Chondrocyte (in vitro differentiated cells): ENCODE data around the gene CLEC11A. TPM values are rescaled to one million over a fixed set of nuclear protein-coding genes. Genes with fewer than 3 reads are reported as not detected.
A peak's percentile ranks its signal among the peaks of the same experiment; 100 is the strongest.

Source experiments
- DNase-seq: peaks from one replicate; pipeline ENCODE4 v3.0.0; 2021; ENCODE audit warnings: mixed read lengths, low spot score
- H3K27ac Mint-ChIP-seq: one replicate; pipeline ENCODE4 v1.8.0; 2021; ENCODE audit warnings: mild to moderate bottlenecking, moderate library complexity, mixed read lengths; ENCODE audit not compliant: unreplicated experiment
- H3K27me3 Mint-ChIP-seq: 2 replicates; pipeline ENCODE4 v1.8.0; 2021; ENCODE audit warnings: low read depth, mixed read lengths
- H3K36me3 Mint-ChIP-seq: 2 replicates; pipeline ENCODE4 v1.8.0; 2021; ENCODE audit warnings: low read depth, mixed read lengths
- H3K4me1 Mint-ChIP-seq: 2 replicates; pipeline ENCODE4 v1.8.0; 2021; ENCODE audit warnings: low read depth, mild to moderate bottlenecking, mixed read lengths
- H3K4me3 Mint-ChIP-seq: one replicate; pipeline ENCODE4 v1.8.0; 2021; ENCODE audit warnings: mild to moderate bottlenecking, moderate library complexity, mixed read lengths; ENCODE audit not compliant: unreplicated experiment
- H3K9me3 Mint-ChIP-seq: 2 replicates; pipeline ENCODE4 v1.8.0; 2021; ENCODE audit warnings: low read depth, mixed read lengths
- CTCF ChIP-seq: fragments of 200-600 bp; sonication (generic); IDR thresholded peaks from 2 replicates; pipeline ENCODE4 v1.5.0; 2021; ENCODE audit warnings: antibody characterized with exemption, mild to moderate bottlenecking, moderate library complexity
- total RNA-seq: library from RNA; stranded (reverse); gene quantifications from 3 replicates; pipeline ENCODE4 v1.2.1, GENCODE V29; 2021

Gene CLEC11A
- total RNA-seq, 1 donor from 2014 or later = 5.1 TPM

- Mint-ChIP-seq H3K4me1 (no peaks in the 10 kb centered on the region), H3K36me3 (no peaks in the 10 kb centered on the region), H3K4me3 (no peak overlapping the region), H3K27me3 (peaks cover 42% of the 10 kb centered on the region), H3K27ac (no peak overlapping the region), H3K9me3 (no peaks in the 10 kb centered on the region)
- DNase-seq = no peak
- no peak for TF ChIP-seq CTCF
Measured at GRCh38 chr19:50708179-50708879, 14.8 kb upstream of the CLEC11A start.

- DNase-seq = no peak
- peak; percentile 22 for TF ChIP-seq CTCF
- Mint-ChIP-seq H3K9me3 (no peaks in the 10 kb centered on the region), H3K27me3 (peaks cover 41% of the 10 kb centered on the region), H3K4me3 (no peak overlapping the region), H3K36me3 (no peaks in the 10 kb centered on the region), H3K27ac (no peak overlapping the region), H3K4me1 (no peaks in the 10 kb centered on the region)
Measured at GRCh38 chr19:50710094-50710493, 13.1 kb upstream of the CLEC11A start.

GRCh38 chr19:50710612-50711011, 12.6 kb upstream of the CLEC11A start:
- Mint-ChIP-seq H3K27me3 (peaks cover 42% of the 10 kb centered on the region), H3K9me3 (no peaks in the 10 kb centered on the region), H3K36me3 (no peaks in the 10 kb centered on the region), H3K4me1 (no peaks in the 10 kb centered on the region), H3K4me3 (no peak overlapping the region), H3K27ac (peak overlapping the region; percentile 46)
- TF ChIP-seq CTCF = no peak
- no peak for DNase-seq

GRCh38 chr19:50711196-50711595, 12.0 kb upstream of the CLEC11A start:
- no peak overlapping the region for H3K27ac Mint-ChIP-seq
- H3K4me1 Mint-ChIP-seq = no peaks in the 10 kb centered on the region
- H3K36me3 Mint-ChIP-seq = no peaks in the 10 kb centered on the region
- H3K27me3 Mint-ChIP-seq = peaks cover 47% of the 10 kb centered on the region
- no peak for TF ChIP-seq CTCF
- no peaks in the 10 kb centered on the region for H3K9me3 Mint-ChIP-seq
- DNase-seq = no peak
- no peak overlapping the region for H3K4me3 Mint-ChIP-seq

GRCh38 chr19:50711805-50712204, 11.4 kb upstream of the CLEC11A start:
- TF ChIP-seq CTCF = no peak
- Mint-ChIP-seq H3K9me3 (no peaks in the 10 kb centered on the region), H3K36me3 (no peaks in the 10 kb centered on the region), H3K4me3 (no peak overlapping the region), H3K27ac (no peak overlapping the region), H3K4me1 (no peaks in the 10 kb centered on the region), H3K27me3 (peaks cover 47% of the 10 kb centered on the region)
- DNase-seq = no peak
